Activated CD4-positive, CD25-positive, alpha-beta regulatory T cell (primary cell): Measurements from ENCODE around the gene OR4P4.

ENCODE experiments used
- DNase-seq, 4 experiments: peaks; one replicate each; lab custom pipeline; 2025; lab: John Stamatoyannopoulos, UW

Gene OR4P4

DNA sequence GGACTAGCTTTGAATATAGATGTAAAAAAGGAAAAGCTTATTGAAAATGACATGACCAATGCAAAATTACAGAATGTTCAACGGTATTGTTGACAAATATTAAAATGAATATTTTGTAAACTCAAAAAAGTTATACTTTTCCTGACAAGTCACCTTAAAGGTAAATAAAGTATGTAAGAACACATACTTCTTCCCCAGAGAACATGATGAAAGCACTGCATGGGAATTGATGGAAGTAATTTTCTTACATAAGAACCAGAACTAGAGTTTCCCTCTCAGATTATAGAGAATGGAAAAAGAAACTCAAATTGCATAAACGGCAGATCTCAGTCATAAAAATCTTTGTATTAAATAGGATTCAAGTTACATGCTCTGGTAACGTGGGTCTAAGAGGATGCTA lies at the start of gene OR4P4:
Gene OR4P4, plus strand, starts transcription at position 301 of the 400 bp plus-strand sequence.
- DNase-seq, result no peak

- no peak for DNase-seq
Observed at GRCh38 chr11:55607545-55607944, 27.4 kb upstream of the OR4P4 start, which contains the start of gene OR4C11. Gene OR4C11 (minus strand): TSS chr11:55607645. CDS start chr11:55604373, 3,272 bp downstream.

DNA sequence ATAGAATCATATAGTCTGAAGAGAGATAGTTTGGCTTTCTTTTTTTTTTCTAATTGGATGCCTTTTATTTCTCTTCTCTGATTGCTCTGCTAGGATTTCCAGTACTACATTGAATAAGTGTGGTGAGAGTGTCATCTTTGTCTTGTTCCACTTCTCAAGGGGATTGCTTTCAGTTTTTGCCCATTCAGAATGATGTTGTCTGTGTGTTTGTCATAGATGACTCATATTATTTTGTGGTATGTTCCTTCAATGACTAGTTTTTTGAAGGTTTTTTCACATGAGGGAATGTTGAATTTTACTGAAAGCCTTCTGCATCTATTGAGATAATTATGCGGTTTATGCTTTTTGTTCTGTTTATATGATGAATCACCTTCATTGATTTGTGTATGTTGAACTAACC lies 10.4 kb upstream of the OR4P4 start:
- DNase-seq, result no peak

GRCh38 chr11:55648027-55648426 lies 13.1 kb downstream of the OR4P4 start, which contains the start of gene OR4S2:
Gene OR4S2 (plus strand): TSS chr11:55648327. CDS start chr11:55650904, 2,577 bp downstream.
- DNase-seq, result no peak

- DNase-seq, result no peak
Observed at GRCh38 chr11:55652560-55652959, 17.6 kb downstream of the OR4P4 start.

- DNase-seq, result no peak
Observed at GRCh38 chr11:55655096-55655495, 20.2 kb downstream of the OR4P4 start.

DNA sequence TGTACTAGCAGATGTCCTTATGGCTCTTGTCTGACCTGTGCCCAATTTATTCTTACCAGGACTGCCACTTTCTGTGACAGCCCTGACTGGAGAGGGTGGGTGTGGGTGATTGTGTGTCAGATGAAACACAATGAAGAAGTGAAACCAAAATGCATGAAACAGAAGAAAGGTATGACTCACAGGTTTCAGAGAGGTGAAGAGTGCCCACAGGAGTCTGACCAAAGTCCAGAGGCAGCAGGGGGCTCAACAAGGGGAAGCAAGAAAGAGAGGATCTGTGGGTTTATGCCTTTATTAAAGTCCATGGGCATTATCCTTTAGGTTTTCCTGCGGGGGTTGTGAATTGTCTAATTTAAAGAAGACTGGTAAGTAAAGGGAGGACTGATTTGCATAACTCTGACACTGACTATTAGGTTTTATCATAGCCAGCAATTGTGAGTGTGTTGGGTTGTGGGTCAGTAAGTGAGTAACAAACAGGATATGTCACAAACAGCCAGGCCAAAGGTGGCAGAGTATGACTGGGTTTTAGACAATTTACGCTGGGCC lies 23.2 kb downstream of the OR4P4 start:
- no peak for DNase-seq

GRCh38 chr11:55658608-55659007 lies 23.7 kb downstream of the OR4P4 start:
- no peak for DNase-seq

- DNase-seq, result no peak
Observed at GRCh38 chr11:55661901-55662300, 27.0 kb downstream of the OR4P4 start, which contains the start of gene OR4C6. Gene OR4C6 (plus strand): TSS chr11:55662201. CDS start chr11:55665167, 2,966 bp downstream.

- DNase-seq, result no peak
Observed at GRCh38 chr11:55669376-55669775, 34.5 kb downstream of the OR4P4 start.

DNA sequence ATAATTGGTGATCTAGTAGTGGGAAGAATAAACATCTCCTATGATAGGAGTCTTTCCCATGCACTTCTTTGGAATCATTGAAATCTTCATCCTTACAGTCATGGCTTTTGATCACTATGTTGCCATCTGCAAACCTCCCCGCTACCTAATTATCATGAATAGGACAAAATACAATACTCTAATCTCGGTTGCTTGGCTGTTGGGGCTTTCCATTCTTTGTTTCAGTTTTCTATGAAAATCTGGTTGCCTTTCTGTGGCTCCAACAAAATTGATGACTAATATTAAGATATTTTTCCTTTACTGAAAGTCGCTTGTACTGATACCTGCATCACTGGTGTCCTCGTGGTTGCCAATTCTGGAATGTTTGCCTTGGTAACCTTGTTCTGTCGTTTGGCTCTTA lies 38.9 kb downstream of the OR4P4 start:
- DNase-seq, result no peak
